ENCODE results near the gene ALG12.

ALG12 gene

GRCh38 chr22:49933236-49934159 is 15.3 kb upstream of the ALG12 start:
- H3K27me3 Mint-ChIP-seq, result no peaks in the 10 kb centered on the region
- peaks cover 49% of the 10 kb centered on the region for H3K4me1 Mint-ChIP-seq (ENCODE audit: low read depth)
- peaks cover 3% of the 10 kb centered on the region for H3K36me3 Mint-ChIP-seq (ENCODE audit: low read depth)
- H3K9me3 Mint-ChIP-seq, result no peaks in the 10 kb centered on the region
- peak; percentile 41 for DNase-seq
- peak overlapping the region; percentile 76 for H3K4me3 Mint-ChIP-seq
- H3K27ac Mint-ChIP-seq, result peak overlapping the region; percentile 77

GRCh38 chr22:49930596-49931412 is 12.6 kb upstream of the ALG12 start:
- no peaks in the 10 kb centered on the region for H3K27me3 Mint-ChIP-seq
- H3K4me3 Mint-ChIP-seq, result peak overlapping the region; percentile 12
- H3K4me1 Mint-ChIP-seq (ENCODE audit: low read depth), result peaks cover 47% of the 10 kb centered on the region
- peaks cover 13% of the 10 kb centered on the region for H3K36me3 Mint-ChIP-seq (ENCODE audit: low read depth)
- H3K27ac Mint-ChIP-seq, result peak overlapping the region; percentile 22
- H3K9me3 Mint-ChIP-seq, result no peaks in the 10 kb centered on the region
- peak; percentile 66 for DNase-seq

- Mint-ChIP-seq H3K4me3 (no peak overlapping the region), H3K9me3 (no peaks in the 10 kb centered on the region), H3K27ac (no peak overlapping the region), H3K4me1 (ENCODE audit: low read depth) (peaks cover 54% of the 10 kb centered on the region), H3K27me3 (no peaks in the 10 kb centered on the region), H3K36me3 (ENCODE audit: low read depth) (peaks cover 19% of the 10 kb centered on the region)
- no peak for DNase-seq
Measured at GRCh38 chr22:49929994-49930575, 11.8 kb upstream of the ALG12 start.

GRCh38 chr22:49929211-49929979 is 11.2 kb upstream of the ALG12 start:
- DNase-seq, result peak; percentile 90
- Mint-ChIP-seq H3K27ac (no peak overlapping the region), H3K9me3 (no peaks in the 10 kb centered on the region), H3K36me3 (ENCODE audit: low read depth) (peaks cover 20% of the 10 kb centered on the region), H3K4me1 (ENCODE audit: low read depth) (peaks cover 56% of the 10 kb centered on the region), H3K27me3 (no peaks in the 10 kb centered on the region), H3K4me3 (no peak overlapping the region)

GRCh38 chr22:49928555-49929210 is 10.4 kb upstream of the ALG12 start:
- no peak for DNase-seq
- peaks cover 27% of the 10 kb centered on the region for H3K36me3 Mint-ChIP-seq (ENCODE audit: low read depth)
- peak overlapping the region; percentile 26 for H3K27ac Mint-ChIP-seq
- H3K9me3 Mint-ChIP-seq, result no peaks in the 10 kb centered on the region
- peaks cover 56% of the 10 kb centered on the region for H3K4me1 Mint-ChIP-seq (ENCODE audit: low read depth)
- H3K4me3 Mint-ChIP-seq, result no peak overlapping the region
- no peaks in the 10 kb centered on the region for H3K27me3 Mint-ChIP-seq

- peak overlapping the region; percentile 26 for H3K27ac Mint-ChIP-seq
Measured at GRCh38 chr22:49928185-49928495, 9.9 kb upstream of the ALG12 start.

GRCh38 chr22:49927483-49928184 is 9.4 kb upstream of the ALG12 start:
- Mint-ChIP-seq H3K4me1 (ENCODE audit: low read depth) (peaks cover 52% of the 10 kb centered on the region), H3K4me3 (no peak overlapping the region), H3K9me3 (no peaks in the 10 kb centered on the region), H3K27me3 (no peaks in the 10 kb centered on the region), H3K27ac (peak overlapping the region; percentile 53), H3K36me3 (ENCODE audit: low read depth) (peaks cover 30% of the 10 kb centered on the region)
- DNase-seq, result no peak

More at GRCh38 chr22:49928185-49928495, 9.9 kb upstream of the ALG12 start:
- no peaks in the 10 kb centered on the region for H3K9me3 Mint-ChIP-seq
- no peak overlapping the region for H3K4me3 Mint-ChIP-seq
- H3K27me3 Mint-ChIP-seq, result no peaks in the 10 kb centered on the region
- H3K4me1 Mint-ChIP-seq (ENCODE audit: low read depth), result peaks cover 56% of the 10 kb centered on the region
- no peak for DNase-seq
- H3K36me3 Mint-ChIP-seq (ENCODE audit: low read depth), result peaks cover 32% of the 10 kb centered on the region

- Mint-ChIP-seq H3K27ac (peak overlapping the region; percentile 53), H3K4me3 (no peak overlapping the region), H3K4me1 (ENCODE audit: low read depth) (peaks cover 53% of the 10 kb centered on the region), H3K36me3 (ENCODE audit: low read depth) (peaks cover 35% of the 10 kb centered on the region), H3K9me3 (no peaks in the 10 kb centered on the region), H3K27me3 (no peaks in the 10 kb centered on the region)
- DNase-seq, result no peak
Measured at GRCh38 chr22:49926916-49927315, 8.7 kb upstream of the ALG12 start.

- H3K4me1 Mint-ChIP-seq (ENCODE audit: low read depth), result peaks cover 42% of the 10 kb centered on the region
- H3K36me3 Mint-ChIP-seq (ENCODE audit: low read depth), result peaks cover 46% of the 10 kb centered on the region
- H3K27me3 Mint-ChIP-seq, result no peaks in the 10 kb centered on the region
- no peaks in the 10 kb centered on the region for H3K9me3 Mint-ChIP-seq
- DNase-seq, result peak; percentile 78
- H3K4me3 Mint-ChIP-seq, result peak overlapping the region; percentile 60
- peak overlapping the region; percentile 91 for H3K27ac Mint-ChIP-seq
Measured at GRCh38 chr22:49925525-49926128, 7.4 kb upstream of the ALG12 start.

- Mint-ChIP-seq H3K36me3 (ENCODE audit: low read depth) (peaks cover 60% of the 10 kb centered on the region), H3K4me3 (no peak overlapping the region), H3K27ac (peak overlapping the region; percentile 57), H3K9me3 (no peaks in the 10 kb centered on the region), H3K4me1 (ENCODE audit: low read depth) (peaks cover 48% of the 10 kb centered on the region), H3K27me3 (no peaks in the 10 kb centered on the region)
- DNase-seq, result no peak
Measured at GRCh38 chr22:49924113-49924833, 6.0 kb upstream of the ALG12 start.

GRCh38 chr22:49923445-49923844 is 5.2 kb upstream of the ALG12 start:
- H3K4me3 Mint-ChIP-seq, result no peak overlapping the region
- H3K27me3 Mint-ChIP-seq, result no peaks in the 10 kb centered on the region
- peaks cover 50% of the 10 kb centered on the region for H3K4me1 Mint-ChIP-seq (ENCODE audit: low read depth)
- H3K9me3 Mint-ChIP-seq, result no peaks in the 10 kb centered on the region
- no peak for DNase-seq
- peak overlapping the region; percentile 22 for H3K27ac Mint-ChIP-seq
- H3K36me3 Mint-ChIP-seq (ENCODE audit: low read depth), result peaks cover 60% of the 10 kb centered on the region

- H3K36me3 Mint-ChIP-seq (ENCODE audit: low read depth), result peaks cover 60% of the 10 kb centered on the region
- no peak for DNase-seq
- no peak overlapping the region for H3K4me3 Mint-ChIP-seq
- H3K27ac Mint-ChIP-seq, result peak overlapping the region; percentile 22
- H3K4me1 Mint-ChIP-seq (ENCODE audit: low read depth), result peaks cover 49% of the 10 kb centered on the region
- no peaks in the 10 kb centered on the region for H3K9me3 Mint-ChIP-seq
- H3K27me3 Mint-ChIP-seq, result no peaks in the 10 kb centered on the region
Measured at GRCh38 chr22:49922926-49923325, 4.7 kb upstream of the ALG12 start.

All from activated T-cell treated with anti-CD3 and anti-CD28 coated beads, Interleukin-2, amount 50 U/mL, for 24 hours (primary cell).